Kidney (tissue), 14 donors: Measurements from ENCODE around the gene LIMK2. TPM values are rescaled to one million over a fixed set of nuclear protein-coding genes. Genes with fewer than 3 reads are reported as not detected.

Experiments used
- DNase-seq, 5 donors: peaks; one replicate each; pipeline ENCODE4 v3.0.0-alpha.2; 2013 to 2020
- FAIRE-seq: peaks from 2 replicates; lab custom pipeline; 2012; peaks lifted over from hg19 to GRCh38; lab: Jason Lieb, UNC
- H3K27ac ChIP-seq, 2 donors: one replicate each; pipeline ENCODE4 v1.7.0; 2013; ENCODE audit warnings: low read depth in 2 of 2, low read length in 2 of 2, inconsistent platforms in 1 of 2
- H3K27me3 ChIP-seq: one replicate; pipeline ENCODE4 v1.7.1; 2013; ENCODE audit warnings: low read length, inconsistent platforms; ENCODE audit not compliant: control insufficient read depth, insufficient read depth
- H3K36me3 ChIP-seq, 3 donors: one replicate each; pipeline versions ENCODE4 v1.7.0 to v1.7.1; 2013; ENCODE audit warnings: low read length in 3 of 3, control low read depth in 1 of 3, inconsistent platforms in 1 of 3; ENCODE audit not compliant: insufficient read depth in 3 of 3, control insufficient read depth in 2 of 3
- H3K4me1 ChIP-seq, 3 donors: one replicate each; pipeline versions ENCODE4 v1.7.0 to v1.7.1; 2013; ENCODE audit warnings: low read length in 3 of 3, inconsistent platforms in 1 of 3, low read depth in 1 of 3; ENCODE audit not compliant: control insufficient read depth in 2 of 3, insufficient read depth in 2 of 3
- H3K4me3 ChIP-seq, 3 donors: one replicate each; pipeline versions ENCODE4 v1.7.0 to v1.8.1; 2013; ENCODE audit warnings: low read length in 3 of 3, control low read depth in 1 of 3, inconsistent platforms in 1 of 3
- H3K9ac ChIP-seq, 3 donors: one replicate each; pipeline versions ENCODE4 v1.7.0 to v1.7.1; 2013; ENCODE audit warnings: low read length in 3 of 3, control low read depth in 1 of 3, inconsistent platforms in 1 of 3
- H3K9me3 ChIP-seq, 3 donors: one replicate each; pipeline versions ENCODE4 v1.7.0 to v1.7.1; 2013; ENCODE audit warnings: low read length in 3 of 3, control low read depth in 1 of 3, inconsistent platforms in 1 of 3; ENCODE audit not compliant: control insufficient read depth in 2 of 3, insufficient read depth in 1 of 3
- CTCF ChIP-seq: IDR thresholded peaks from 3 replicates; pipeline ENCODE4 v1.5.1; 2012; ENCODE audit warnings: mild to moderate bottlenecking, moderate library complexity, borderline replicate concordance; ENCODE audit not compliant: insufficient read depth; ENCODE audit errors: extremely low read depth
- intact Hi-C: fragments of 100-400 bp; cut with DNase I; formaldehyde crosslinking; loops from one replicate; pipeline ENCODE4 v1.11.1; 2022
- polyA plus RNA-seq: library from polyadenylated mRNA; stranded (reverse); fragments of 350-450 nt; fragmentation: Illumina TruSeq; extraction: RNeasy Lipid Tissue Mini Kit (QIAGEN cat#74804); gene quantifications from one replicate; pipeline ENCODE4 v1.2.3, GENCODE V29; 2014; ENCODE audit warnings: low read depth, low replicate concordance; ENCODE audit not compliant: insufficient read depth
- total RNA-seq: library from RNA; stranded (reverse); fragmentation: NEBNext Ultra II Directional; extraction: Animal tissue kit (Norgen Biotek cat#: 25700); gene quantifications from one replicate; pipeline ENCODE4 v1.2.1, GENCODE V29; 2021
- donor health status: control.
- donor health status: control.
- donor health status: control.
- donor health status: control.
- donor health status: control.
- donor health status: DM: yes; HTN: yes; CAD: no.
- donor health status: Normal renal cell carcinoma (clear cell type).

LIMK2 gene
- total and polyA plus RNA-seq, 2 donors from 2014 or later, result 20.3 to 48.2 TPM

GRCh38 chr22:31178859-31179258 is 33.2 kb upstream of the LIMK2 start:
- no peak for FAIRE-seq
- no peaks in the 10 kb centered on the region for H3K27me3 ChIP-seq
- no peak for TF ChIP-seq CTCF
- H3K4me1 ChIP-seq, result peaks cover 3 to 15% (median 9%) of the 10 kb centered on the region in 3 donors
- no peaks in the 10 kb centered on the region for H3K9me3 ChIP-seq
- DNase-seq, result no peak
- no peak overlapping the region for H3K9ac ChIP-seq
- intact Hi-C loops, result no loop called here
- H3K36me3 ChIP-seq, result peaks cover 0 to 4% (median 3%) of the 10 kb centered on the region in 3 donors
- no peak overlapping the region for H3K27ac ChIP-seq
- no peak overlapping the region for H3K4me3 ChIP-seq

GRCh38 chr22:31179345-31179744 is 32.8 kb upstream of the LIMK2 start:
- Histone ChIP-seq H3K9ac (peak overlapping the region in 1 of 3 donors; percentile 26), H3K36me3 (peaks cover 0 to 4% (median 3%) of the 10 kb centered on the region in 3 donors), H3K4me1 (peaks cover 3 to 14% (median 9%) of the 10 kb centered on the region in 3 donors), H3K4me3 (no peak overlapping the region), H3K27me3 (no peaks in the 10 kb centered on the region), H3K27ac (peak overlapping the region in 1 of 2 donors; percentile 32), H3K9me3 (no peaks in the 10 kb centered on the region)
- FAIRE-seq, result no peak
- intact Hi-C loops, result no loop called here
- DNase-seq, result peak in 4 of 5 donors; percentile 17 to 71 (median 39)
- TF ChIP-seq CTCF, result no peak

GRCh38 chr22:31184015-31184414 is 28.1 kb upstream of the LIMK2 start:
- no peak for TF ChIP-seq CTCF
- Histone ChIP-seq H3K27ac (no peak overlapping the region), H3K27me3 (no peaks in the 10 kb centered on the region), H3K9ac (no peak overlapping the region), H3K4me1 (peaks cover 3 to 9% (median 6%) of the 10 kb centered on the region in 3 donors), H3K9me3 (no peaks in the 10 kb centered on the region), H3K4me3 (no peak overlapping the region), H3K36me3 (peaks cover 0 to 6% (median 4%) of the 10 kb centered on the region in 3 donors)
- intact Hi-C loops, result no loop called here
- DNase-seq, result no peak
- FAIRE-seq, result no peak

- H3K27ac ChIP-seq, result no peak overlapping the region
- H3K27me3 ChIP-seq, result no peaks in the 10 kb centered on the region
- H3K9ac ChIP-seq, result no peak overlapping the region
- no peaks in the 10 kb centered on the region for H3K4me1 ChIP-seq
- H3K36me3 ChIP-seq, result peaks cover 0 to 6% (median 4%) of the 10 kb centered on the region in 3 donors
- no peak for FAIRE-seq
- intact Hi-C loops, result no loop called here
- H3K9me3 ChIP-seq, result no peaks in the 10 kb centered on the region
- TF ChIP-seq CTCF, result no peak
- H3K4me3 ChIP-seq, result no peak overlapping the region
- DNase-seq, result no peak
Measured at GRCh38 chr22:31185056-31185455, 27.0 kb upstream of the LIMK2 start.
